Heart right ventricle (tissue), 16 donors: Measurements from ENCODE around the gene SLFNL1. TPM values are rescaled to one million over a fixed set of nuclear protein-coding genes. Genes with fewer than 3 reads are reported as not detected.
A peak's percentile ranks its signal among the peaks of the same experiment; 100 is the strongest.

Experiments
- ATAC-seq, 8 donors: fragments of 200-7000 bp; cut with Tn5 transposase; one replicate each; pipeline ENCODE4 v1.9.1; 2020; ENCODE audit warnings: mild to moderate bottlenecking in 8 of 8, moderate library complexity in 8 of 8, moderate number of reproducible peaks in 1 of 8
- DNase-seq, 2 donors: peaks; one replicate each; pipeline ENCODE4 v3.0.0-alpha.2; 2020
- H3K27ac ChIP-seq, 10 donors: fragments of 200-600 bp; sonication (generic) in 2 of 10; one replicate each; pipeline versions ENCODE4 v1.5.0 to v1.8.0; 2020 to 2022; ENCODE audit warnings: mild to moderate bottlenecking in 3 of 10
- H3K27me3 ChIP-seq, 7 donors: fragments of 200-600 bp; one replicate each; pipeline ENCODE4 v1.8.0; 2021 to 2022; ENCODE audit warnings: mild to moderate bottlenecking in 2 of 7
- H3K36me3 ChIP-seq, 9 donors: fragments of 200-600 bp; sonication (generic) in 1 of 9; one replicate each; pipeline versions ENCODE4 v1.5.0 to v1.8.0; 2020 to 2022; ENCODE audit warnings: mild to moderate bottlenecking in 2 of 9
- H3K4me1 ChIP-seq, 9 donors: fragments of 200-600 bp; sonication (generic) in 1 of 9; one replicate each; pipeline versions ENCODE4 v1.5.0 to v1.8.0; 2020 to 2022; ENCODE audit warnings: mild to moderate bottlenecking in 4 of 9
- H3K4me3 ChIP-seq, 10 donors: fragments of 200-600 bp; sonication (generic) in 2 of 10; one replicate each; pipeline versions ENCODE4 v1.5.0 to v1.8.0; 2020 to 2022; ENCODE audit warnings: mild to moderate bottlenecking in 7 of 10, moderate library complexity in 2 of 10
- H3K9me3 ChIP-seq, 11 donors: fragments of 200-600 bp in 10 of 11; sonication (generic) in 2 of 11; one replicate each; pipeline versions ENCODE4 v1.5.0 to v1.8.0; 2013 to 2022; ENCODE audit warnings: mild to moderate bottlenecking in 2 of 11, control low read depth in 1 of 11, moderate library complexity in 1 of 11
- CTCF ChIP-seq, 9 donors: fragments of 200-600 bp; sonication (generic) in 2 of 9; IDR thresholded peaks; one replicate each; pipeline versions ENCODE4 v1.5.0 to v1.8.0; 2021 to 2022; ENCODE audit warnings: antibody characterized with exemption in 9 of 9, mild to moderate bottlenecking in 5 of 9, moderate library complexity in 1 of 9
- WGBS, 2 donors: extraction: QIAGEN DNeasy Blood & Tissue Kit; methylation state at CpG; one replicate each; pipeline ENCODE4 v1.1.7; 2013; ENCODE audit warnings: inconsistent platforms in 1 of 2; 5-methylcytosine and 5-hydroxymethylcytosine counted together
- intact Hi-C, 10 donors: fragments of 100-400 bp; cut with DNase I; formaldehyde crosslinking; loops; one replicate each; pipeline versions ENCODE4 v1.11.1 to v1.14.2; 2022
- polyA plus RNA-seq, 2 donors: library from polyadenylated mRNA; stranded (reverse); fragments of 200-250 nt; gene quantifications; one replicate each; pipeline ENCODE4 v1.2.3, GENCODE V29; 2013
- total RNA-seq, 10 donors: library from RNA; stranded (reverse); fragmentation: NEBNext Ultra II Directional in 3 of 10; extraction: Animal tissue kit (Norgen Biotek cat#: 25700) in 3 of 10; gene quantifications; one replicate each; pipeline versions ENCODE4 v1.2.1 to v1.2.4, GENCODE V29; 2021 to 2023
- donor health status: Arrhythmogenic right ventricular cardiomyopathy.
- donor health status: ischemic (EF 13 %, LVEDD 7.1; RV severe dilation, severe dysfunction).
- donor health status: healthy with polysubstance abuse.
- donor health status: DM: no; HTN: yes; CAD: no.
- donor health status: DM: no; HTN: no; CAD: no.
- donor health status: ischemic (EF 25% LVEDD 6.9; RV normal size, moderate dysfunction).
- donor health status: ischemic (EF 25% LVEDD 5.7; RV mildly dilated, moderate dysfunction).
- donor health status: healthy.
- donor health status: DM: yes; HTN: yes; CAD: no.
- donor health status: Ischemic cardiomyopathy.
- donor health status: ischemic (EF 35%, LVEDD 5.7; RV mildly dilated, moderate dysfunction).
- donor health status: nonischemic (EF 11% LVEDD 7.7; RV severe dilation, severe dysfunction).
- donor health status: DM: yes; HTN: yes; CAD: no.
- donor health status: PGD.
- donor health status: ischemic (EF 29% LVEDD 5.4; RV normal size, mild dysfunction).
- donor health status: nonischemic (EF 23%, LVEDD 6.1; RV moderate dilation, normal function).

The SLFNL1 gene
- total and polyA plus RNA-seq, 12 donors: 0.13 to 0.45 (median 0.22) TPM; not detected in 1

GRCh38 chr1:41024953-41025352 lies 3.4 kb upstream of the SLFNL1 start:
- Histone ChIP-seq H3K4me3 (no peak overlapping the region), H3K27ac (no peak overlapping the region), H3K36me3 (peaks cover 0 to 58% (median 9%) of the 10 kb centered on the region in 9 donors), H3K27me3 (no peaks in the 10 kb centered on the region), H3K4me1 (peaks cover 5 to 18% (median 12%) of the 10 kb centered on the region in 9 donors), H3K9me3 (no peaks in the 10 kb centered on the region)
- DNase-seq: no peak
- intact Hi-C loops: loop anchor here in 1 of 10 donors (10.0 kb wide), 1 partner anchor 90 kb away; no protein-coding TSS in a partner anchor
- ATAC-seq: no peak
- WGBS, 2 donors: 75 to 79% methylated on average over 2 of the region's 2 CpGs
- TF ChIP-seq CTCF (IDR thresholded peaks at IDR 0.05): no peak

GRCh38 chr1:41023279-41023990 lies 1.9 kb upstream of the SLFNL1 start:
- 90 to 95% methylated on average over 5 of the region's 5 CpGs for WGBS, 2 donors
- no peak for ATAC-seq
- no peaks in the 10 kb centered on the region for H3K27me3 ChIP-seq

GRCh38 chr1:41022424-41022823 lies 899 bp upstream of the SLFNL1 start:
- Histone ChIP-seq H3K4me3 (no peak overlapping the region), H3K4me1 (peaks cover 5 to 18% (median 12%) of the 10 kb centered on the region in 9 donors), H3K27me3 (no peaks in the 10 kb centered on the region), H3K36me3 (peaks cover 0 to 37% (median under 1%) of the 10 kb centered on the region in 9 donors), H3K27ac (peak overlapping the region in 3 of 10 donors; percentile 34 to 70 (median 45)), H3K9me3 (no peaks in the 10 kb centered on the region)
- ATAC-seq: no peak
- WGBS, 2 donors: 91 to 93% methylated on average over 10 of the region's 10 CpGs
- DNase-seq: no peak
- intact Hi-C loops: loop anchor here in 1 of 10 donors (10.0 kb wide), 1 partner anchor 92 kb away; no protein-coding TSS in a partner anchor
- TF ChIP-seq CTCF (IDR thresholded peaks at IDR 0.05): no peak

More at GRCh38 chr1:41023279-41023990, 1.9 kb upstream of the SLFNL1 start:
- TF ChIP-seq CTCF (IDR thresholded peaks at IDR 0.05): peak in 3 of 9 donors; percentile 19 to 23 (median 20)
- no peak overlapping the region for H3K27ac ChIP-seq
- no peak for DNase-seq
- no peak overlapping the region for H3K4me3 ChIP-seq
- intact Hi-C loops: loop anchor here in 1 of 10 donors (10.0 kb wide), 1 partner anchor 91 kb away; no protein-coding TSS in a partner anchor
- H3K36me3 ChIP-seq: peaks cover 0 to 43% (median 7%) of the 10 kb centered on the region in 9 donors
- H3K9me3 ChIP-seq: no peaks in the 10 kb centered on the region
- peaks cover 5 to 18% (median 12%) of the 10 kb centered on the region in 9 donors for H3K4me1 ChIP-seq

- no peaks in the 10 kb centered on the region for H3K9me3 ChIP-seq
- DNase-seq: no peak
- H3K27ac ChIP-seq: peak overlapping the region in 4 of 10 donors; percentile 33 to 70 (median 35)
- no peak overlapping the region for H3K4me3 ChIP-seq
- no peak for ATAC-seq
- intact Hi-C loops: loop anchor here in 1 of 10 donors (10.0 kb wide), 1 partner anchor 94 kb away; no protein-coding TSS in a partner anchor
- peaks cover 6 to 22% (median 18%) of the 10 kb centered on the region in 9 donors for H3K4me1 ChIP-seq
- no peaks in the 10 kb centered on the region for H3K27me3 ChIP-seq
- TF ChIP-seq CTCF (IDR thresholded peaks at IDR 0.05): no peak
- WGBS, 2 donors: 77 to 80% methylated on average over 3 of the region's 3 CpGs
- peaks cover 0 to 31% (median 0%) of the 10 kb centered on the region in 9 donors for H3K36me3 ChIP-seq
These were observed 871 bp downstream of the SLFNL1 start for GRCh38 chr1:41020654-41021053.
